BLaER1 (cell line): ENCODE data around the gene GCLC.

ENCODE experiments used
- H3K27ac ChIP-seq: shearing (Covaris generic); formaldehyde crosslinking; 2 replicates; pipeline ENCODE4 v1.8.1; 2022
- H3K27me3 ChIP-seq: shearing (Covaris generic); formaldehyde crosslinking; 2 replicates; pipeline ENCODE4 v1.8.1; 2022
- H3K36me3 ChIP-seq: shearing (Covaris generic); formaldehyde crosslinking; 2 replicates; pipeline ENCODE4 v1.8.1; 2022
- H3K4me1 ChIP-seq: shearing (Covaris generic); formaldehyde crosslinking; 2 replicates; pipeline ENCODE4 v1.8.1; 2022
- H3K4me2 ChIP-seq: shearing (Covaris generic); formaldehyde crosslinking; 2 replicates; pipeline ENCODE4 v1.8.1; 2022
- H3K4me3 ChIP-seq: shearing (Covaris generic); formaldehyde crosslinking; 2 replicates; pipeline ENCODE4 v1.8.1; 2022
- H3K9ac ChIP-seq: shearing (Covaris generic); formaldehyde crosslinking; 2 replicates; pipeline ENCODE4 v1.8.1; 2022
- H3K9me3 ChIP-seq: shearing (Covaris generic); formaldehyde crosslinking; 2 replicates; pipeline ENCODE4 v1.8.1; 2022
- H4K20me1 ChIP-seq: shearing (Covaris generic); formaldehyde crosslinking; 2 replicates; pipeline ENCODE4 v1.8.1; 2022
- Cebpa-rat ChIP-seq: shearing (Covaris generic); IDR thresholded peaks from 2 replicates; pipeline ENCODE4 v1.8.1; 2022

The GCLC gene

DNA sequence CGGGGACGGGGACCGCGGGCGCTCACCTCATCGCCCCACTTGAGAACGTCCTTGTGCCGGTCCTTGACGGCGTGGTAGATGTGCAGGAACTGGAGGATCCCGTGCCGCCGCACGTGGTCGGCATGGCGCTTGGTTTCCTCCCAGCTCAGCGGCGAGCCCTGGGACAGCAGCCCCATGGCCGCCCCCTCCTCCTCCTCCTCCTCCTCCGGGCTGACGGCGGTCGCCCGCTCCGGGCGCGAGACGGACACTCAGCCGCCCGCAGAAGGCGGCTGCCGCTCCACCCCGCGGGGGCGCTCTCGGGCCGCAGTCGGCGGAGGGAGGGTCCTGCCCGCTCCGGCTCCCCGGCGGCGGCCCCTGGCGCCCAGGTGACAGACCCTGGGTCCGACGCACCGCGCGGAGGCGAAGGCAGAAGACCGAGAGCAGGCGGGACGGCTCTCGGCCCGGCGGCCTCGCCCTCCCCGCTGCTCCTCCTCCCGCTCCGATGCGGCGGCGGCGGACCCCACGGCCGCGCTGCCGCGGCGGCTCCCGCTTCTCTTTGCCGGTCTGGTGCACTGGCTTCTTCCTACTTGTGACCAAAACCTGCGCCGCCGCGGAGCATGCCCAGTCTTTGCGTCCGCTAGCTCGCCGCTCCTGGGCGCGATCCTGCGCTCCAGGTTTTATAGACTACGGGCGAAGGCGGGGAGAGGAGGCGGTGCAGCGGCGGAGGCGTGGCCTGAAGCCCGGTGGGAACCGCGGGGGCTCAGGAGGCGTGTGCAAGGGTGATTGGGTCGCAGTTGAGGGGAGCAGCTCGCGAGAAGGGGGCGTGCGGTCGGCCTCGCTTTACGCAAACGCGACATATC, at the start of gene GCLC:
Gene GCLC, minus strand, starts transcription at position 632 of the 839 bp plus-strand sequence. Its CDS starts 456 bp downstream, at position 176.
- Histone ChIP-seq H3K9me3 (no peaks in the 10 kb centered on the region), H3K9ac (peak within 1 kb of the TSS; percentile 91), H3K27me3 (no peaks in the 10 kb centered on the region), H3K4me2 (peak within 1 kb of the TSS; percentile 94), H3K4me1 (peaks cover 34% of the 10 kb centered on the region), H3K27ac (peak within 1 kb of the TSS; percentile 83), H4K20me1 (peaks cover 34% of the 10 kb centered on the region), H3K36me3 (peaks cover 10% of the 10 kb centered on the region), H3K4me3 (peak within 1 kb of the TSS; percentile 84)
- no peak for TF ChIP-seq Cebpa-rat

DNA sequence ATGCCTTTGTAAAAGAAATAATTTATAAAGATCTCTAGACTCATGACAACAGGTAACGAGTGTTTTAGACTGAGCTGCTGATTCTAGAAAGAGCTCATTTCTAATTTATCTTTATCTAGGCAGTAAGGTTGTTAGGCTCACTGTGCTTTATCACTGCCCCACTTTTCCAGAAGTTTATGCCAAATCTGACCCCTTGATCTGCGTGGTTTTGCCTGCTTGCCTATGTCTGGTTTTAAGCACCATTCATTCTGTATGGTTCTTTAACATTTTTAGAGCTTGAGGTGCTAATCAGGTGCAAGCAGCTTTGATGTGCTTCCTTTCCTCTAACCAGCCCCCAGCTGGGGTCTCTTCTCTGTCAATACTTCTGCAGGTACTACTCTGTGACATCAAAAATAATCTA, 49.7 kb upstream of the GCLC start:
- Histone ChIP-seq H4K20me1 (no peaks in the 10 kb centered on the region), H3K9ac (no peak overlapping the region), H3K36me3 (no peaks in the 10 kb centered on the region), H3K27ac (no peak overlapping the region), H3K4me3 (no peak overlapping the region), H3K4me2 (no peak overlapping the region), H3K27me3 (no peaks in the 10 kb centered on the region), H3K4me1 (no peaks in the 10 kb centered on the region), H3K9me3 (no peaks in the 10 kb centered on the region)
- no peak for TF ChIP-seq Cebpa-rat

DNA sequence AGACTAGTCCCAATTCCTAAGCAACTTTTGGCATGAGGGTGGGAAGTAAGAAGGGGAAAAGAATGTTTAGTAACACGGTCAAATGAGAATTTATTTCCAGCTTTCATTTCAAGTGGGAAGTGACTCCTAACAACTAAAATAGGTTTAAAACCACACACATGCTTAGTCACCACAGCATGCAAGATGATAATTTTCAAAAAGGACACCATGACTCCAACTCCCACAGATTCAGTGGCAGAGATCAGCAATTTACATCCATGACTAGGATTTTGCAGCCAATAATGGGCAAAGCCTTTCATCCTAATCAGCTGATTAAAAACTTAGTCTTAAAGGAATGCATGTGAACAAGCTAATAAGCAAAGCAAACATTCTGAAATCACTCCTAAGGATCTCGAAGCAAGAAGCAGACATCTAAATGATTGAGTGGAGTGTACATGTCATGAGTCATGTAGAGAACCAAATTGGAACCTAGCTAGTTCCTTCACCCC, 48.1 kb upstream of the GCLC start:
- no peaks in the 10 kb centered on the region for H4K20me1 ChIP-seq
- no peak overlapping the region for H3K4me3 ChIP-seq
- H3K27ac ChIP-seq = no peak overlapping the region
- H3K36me3 ChIP-seq = no peaks in the 10 kb centered on the region
- no peak overlapping the region for H3K9ac ChIP-seq
- no peaks in the 10 kb centered on the region for H3K9me3 ChIP-seq
- TF ChIP-seq Cebpa-rat = no peak
- no peak overlapping the region for H3K4me2 ChIP-seq
- H3K27me3 ChIP-seq = no peaks in the 10 kb centered on the region
- H3K4me1 ChIP-seq = no peaks in the 10 kb centered on the region

DNA sequence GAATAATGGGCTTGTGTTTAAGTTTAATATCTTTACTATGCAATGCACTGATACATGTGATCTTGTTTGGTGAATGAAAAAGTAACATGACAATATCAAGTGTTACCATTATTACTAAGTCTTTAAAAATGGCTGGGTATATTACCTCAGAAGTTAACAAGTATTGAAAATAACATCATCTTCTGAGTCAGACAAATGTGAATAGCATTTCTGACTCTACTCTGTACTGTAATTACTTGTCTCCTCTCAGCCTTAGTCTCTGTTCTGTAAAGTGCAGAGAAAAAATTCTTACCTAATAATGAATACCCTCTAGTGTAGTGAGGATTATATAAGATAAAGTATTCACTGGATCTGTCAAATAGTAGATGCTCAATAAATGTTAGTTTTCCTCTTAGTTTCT, 47.0 kb upstream of the GCLC start:
- Histone ChIP-seq H3K27me3 (no peaks in the 10 kb centered on the region), H3K4me2 (no peak overlapping the region), H3K36me3 (no peaks in the 10 kb centered on the region), H3K27ac (no peak overlapping the region), H3K9me3 (no peaks in the 10 kb centered on the region), H3K4me1 (no peaks in the 10 kb centered on the region), H4K20me1 (no peaks in the 10 kb centered on the region), H3K9ac (no peak overlapping the region), H3K4me3 (no peak overlapping the region)
- no peak for TF ChIP-seq Cebpa-rat

DNA sequence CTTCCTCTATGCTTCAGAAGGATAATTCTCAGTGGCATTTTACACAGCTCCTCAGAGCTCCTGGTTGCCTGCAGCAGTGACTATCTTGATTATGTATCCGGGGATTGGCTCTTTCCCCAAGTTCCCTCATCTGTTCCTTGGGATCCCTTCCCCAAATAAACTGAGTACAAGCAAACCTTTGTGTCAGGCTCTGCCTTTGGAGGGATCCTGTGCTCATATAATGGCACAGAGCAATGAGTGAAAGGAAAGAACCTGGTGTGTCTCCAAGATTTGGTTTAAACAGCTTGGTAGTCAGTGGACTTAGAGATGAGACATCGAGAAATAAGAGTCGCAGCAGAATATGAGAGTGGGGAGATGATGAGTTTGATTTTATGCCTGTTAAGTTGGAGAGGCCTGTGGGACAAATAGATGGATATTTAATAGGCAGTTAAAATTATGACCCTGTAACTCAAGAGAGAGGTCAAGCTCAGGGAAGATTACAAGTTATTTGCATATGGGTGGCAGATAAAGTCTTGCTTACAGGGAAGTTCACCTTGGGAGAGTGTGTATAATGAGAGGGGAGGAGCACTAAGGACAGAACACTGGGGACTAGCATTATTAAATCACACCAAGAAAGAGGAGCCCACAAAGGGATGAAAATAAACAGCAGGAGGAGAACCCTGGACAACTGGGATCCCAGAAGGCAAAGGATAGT, 44.1 kb upstream of the GCLC start:
- no peaks in the 10 kb centered on the region for H4K20me1 ChIP-seq
- H3K9me3 ChIP-seq = no peaks in the 10 kb centered on the region
- no peak for TF ChIP-seq Cebpa-rat
- H3K4me1 ChIP-seq = no peaks in the 10 kb centered on the region
- no peak overlapping the region for H3K4me2 ChIP-seq
- no peaks in the 10 kb centered on the region for H3K36me3 ChIP-seq
- no peaks in the 10 kb centered on the region for H3K27me3 ChIP-seq
- H3K4me3 ChIP-seq = no peak overlapping the region
- H3K9ac ChIP-seq = no peak overlapping the region
- no peak overlapping the region for H3K27ac ChIP-seq

DNA sequence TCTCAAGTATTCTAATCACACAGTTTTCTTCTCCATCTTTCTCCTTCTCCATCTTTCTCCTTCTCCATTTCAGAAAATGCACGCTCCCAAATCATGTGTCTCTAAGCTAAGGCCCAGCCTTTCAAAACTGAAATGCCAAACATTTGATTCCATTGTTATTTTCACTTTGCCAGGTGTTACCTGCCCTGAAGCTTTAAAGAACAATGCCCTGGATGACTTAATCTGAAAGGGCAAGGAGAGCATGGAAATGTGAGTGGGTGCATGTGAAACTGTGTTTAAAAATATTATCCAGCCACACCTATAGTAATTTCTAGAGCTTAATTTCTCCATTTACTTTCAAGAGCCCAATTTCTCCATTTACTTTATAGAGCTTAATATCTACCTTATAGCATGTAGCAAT, 42.4 kb upstream of the GCLC start:
- no peak overlapping the region for H3K9ac ChIP-seq
- H3K4me2 ChIP-seq = no peak overlapping the region
- no peaks in the 10 kb centered on the region for H3K36me3 ChIP-seq
- H4K20me1 ChIP-seq = no peaks in the 10 kb centered on the region
- TF ChIP-seq Cebpa-rat = no peak
- no peak overlapping the region for H3K4me3 ChIP-seq
- H3K27ac ChIP-seq = no peak overlapping the region
- peaks cover under 1% of the 10 kb centered on the region; the same call in 1 of the 2 replicates for H3K4me1 ChIP-seq
- H3K27me3 ChIP-seq = no peaks in the 10 kb centered on the region
- H3K9me3 ChIP-seq = no peaks in the 10 kb centered on the region

DNA sequence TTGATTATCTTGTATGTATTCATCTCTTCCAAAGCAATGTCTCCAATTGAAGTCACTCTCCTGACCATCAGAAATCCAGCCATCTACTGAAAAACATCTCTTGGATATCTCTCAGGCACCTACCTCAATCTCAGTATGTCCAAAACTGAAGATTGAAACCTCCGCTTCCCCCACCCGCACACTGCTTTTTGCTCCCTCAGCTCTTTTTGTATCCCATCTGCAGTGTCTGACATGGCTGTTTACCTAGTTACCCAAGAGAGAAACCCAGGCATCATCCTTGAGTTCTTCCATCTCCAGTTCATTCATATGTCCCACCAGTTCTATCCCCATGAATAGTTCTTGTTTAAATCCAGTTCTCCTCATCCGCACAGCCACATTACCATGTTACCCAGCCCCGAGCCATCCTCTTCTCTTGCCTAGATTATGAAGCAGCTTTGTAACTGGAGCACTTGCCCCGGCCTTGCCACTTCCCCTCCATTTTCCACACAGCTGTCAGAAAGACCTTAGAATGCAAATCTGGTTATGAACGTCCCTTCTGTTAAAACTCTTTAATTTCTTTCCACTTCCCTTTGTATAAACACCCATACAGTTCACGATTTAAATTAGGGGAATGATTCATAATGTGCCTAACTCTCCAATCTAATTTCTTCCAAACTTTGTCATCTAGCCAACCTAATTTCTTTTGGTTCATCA, 40.5 kb upstream of the GCLC start:
- H4K20me1 ChIP-seq = no peaks in the 10 kb centered on the region
- peaks cover 12% of the 10 kb centered on the region; the same call in 1 of the 2 replicates for H3K4me1 ChIP-seq
- H3K36me3 ChIP-seq = no peaks in the 10 kb centered on the region
- H3K9me3 ChIP-seq = no peaks in the 10 kb centered on the region
- no peak overlapping the region for H3K4me3 ChIP-seq
- no peak overlapping the region for H3K27ac ChIP-seq
- no peaks in the 10 kb centered on the region for H3K27me3 ChIP-seq
- no peak overlapping the region for H3K4me2 ChIP-seq
- no peak overlapping the region for H3K9ac ChIP-seq
- no peak for TF ChIP-seq Cebpa-rat

DNA sequence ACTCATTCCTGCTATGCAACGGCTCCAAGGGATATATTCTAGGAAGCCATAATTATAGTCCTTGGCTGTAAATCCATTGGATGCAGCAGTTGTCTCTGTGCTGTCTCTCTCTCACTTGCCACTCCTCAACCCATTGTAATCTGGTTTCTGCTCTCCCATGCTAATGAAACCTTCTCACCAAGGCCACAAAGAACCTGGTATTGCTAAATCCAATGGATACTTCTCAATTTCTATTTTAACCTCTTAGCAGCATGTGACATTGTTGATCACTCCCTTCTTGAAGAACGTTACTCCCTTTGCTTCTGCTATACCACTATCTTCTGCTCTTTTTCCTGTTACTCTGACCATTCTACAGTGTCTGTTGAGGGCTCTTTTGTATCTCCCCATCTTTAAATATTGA, 39.8 kb upstream of the GCLC start:
- Histone ChIP-seq H3K4me3 (no peak overlapping the region), H3K27me3 (no peaks in the 10 kb centered on the region), H3K27ac (no peak overlapping the region), H3K9me3 (no peaks in the 10 kb centered on the region), H3K36me3 (no peaks in the 10 kb centered on the region), H3K9ac (no peak overlapping the region), H3K4me2 (no peak overlapping the region), H4K20me1 (no peaks in the 10 kb centered on the region), H3K4me1 (peaks cover 12% of the 10 kb centered on the region; the same call in 1 of the 2 replicates)
- no peak for TF ChIP-seq Cebpa-rat

DNA sequence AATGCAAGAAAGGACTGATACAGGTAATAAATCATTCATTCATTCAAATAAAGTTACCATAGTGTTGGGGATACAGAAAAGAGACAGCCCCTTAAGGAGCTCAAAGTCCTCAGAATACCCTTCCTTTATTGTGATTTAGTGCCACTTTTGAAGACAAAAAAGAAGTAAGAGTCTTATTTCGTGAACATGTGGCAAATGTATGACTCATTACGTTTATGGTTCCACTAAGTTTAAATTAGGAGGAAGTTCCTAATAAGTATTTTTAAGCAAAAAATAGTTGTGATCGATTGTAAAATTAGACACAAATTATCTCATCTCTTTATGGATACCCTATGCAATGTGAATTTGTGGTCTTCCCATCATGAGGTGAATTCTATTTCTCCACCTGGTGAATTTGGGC, 38.5 kb upstream of the GCLC start:
- H3K4me1 ChIP-seq = peaks cover 12% of the 10 kb centered on the region; the same call in 1 of the 2 replicates
- H3K27me3 ChIP-seq = no peaks in the 10 kb centered on the region
- H3K9ac ChIP-seq = no peak overlapping the region
- H3K4me3 ChIP-seq = no peak overlapping the region
- no peaks in the 10 kb centered on the region for H3K36me3 ChIP-seq
- H3K4me2 ChIP-seq = no peak overlapping the region
- TF ChIP-seq Cebpa-rat = no peak
- H4K20me1 ChIP-seq = no peaks in the 10 kb centered on the region
- no peak overlapping the region for H3K27ac ChIP-seq
- no peaks in the 10 kb centered on the region for H3K9me3 ChIP-seq
